Measurements from ENCODE around the gene EHF.
"Not testable (repeated sequence)": the region's sequence is repeated elsewhere in the genome, so short reads cannot be mapped to it uniquely, and the experiment has no call there.

EHF gene

DNA sequence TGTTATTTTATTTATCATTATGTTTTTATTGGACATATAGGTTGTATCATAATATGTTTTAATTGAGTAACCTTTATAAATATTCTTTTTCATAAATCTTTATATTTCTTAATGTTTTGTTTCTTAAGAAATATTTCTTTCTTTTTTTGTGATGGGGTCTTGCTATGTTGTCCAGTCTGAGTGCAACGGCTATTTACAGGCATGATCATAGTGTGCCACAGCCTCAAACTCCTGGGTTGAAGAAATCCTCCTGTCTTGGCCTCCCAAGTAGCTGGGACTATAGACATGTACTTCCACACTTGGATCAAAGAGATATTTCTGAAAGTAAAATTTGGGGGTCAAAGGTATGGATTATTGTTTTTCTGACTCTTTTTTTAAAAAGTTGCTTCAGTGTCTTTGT is 53.1 kb downstream of the EHF start:
- DNase-seq: no peak

DNA sequence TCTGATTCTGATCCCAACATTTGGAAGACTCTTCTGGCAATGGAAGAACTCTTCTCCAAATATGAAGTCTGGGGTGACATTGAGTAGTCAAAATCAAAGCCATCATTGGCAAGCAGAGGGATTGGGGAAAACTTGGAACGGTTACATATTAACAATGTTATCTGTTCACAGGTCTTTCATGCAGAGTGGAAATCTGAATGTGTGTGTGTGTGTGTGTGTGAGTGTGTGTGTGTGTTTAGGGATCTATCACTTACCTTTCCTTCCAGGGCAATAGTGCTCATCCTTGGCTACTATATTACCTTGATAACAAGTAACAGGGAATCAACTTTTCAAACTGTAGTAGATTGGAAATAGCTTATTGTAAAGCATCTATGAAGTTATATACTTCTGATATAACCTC is 55.3 kb downstream of the EHF start:
- no peak for DNase-seq

DNA sequence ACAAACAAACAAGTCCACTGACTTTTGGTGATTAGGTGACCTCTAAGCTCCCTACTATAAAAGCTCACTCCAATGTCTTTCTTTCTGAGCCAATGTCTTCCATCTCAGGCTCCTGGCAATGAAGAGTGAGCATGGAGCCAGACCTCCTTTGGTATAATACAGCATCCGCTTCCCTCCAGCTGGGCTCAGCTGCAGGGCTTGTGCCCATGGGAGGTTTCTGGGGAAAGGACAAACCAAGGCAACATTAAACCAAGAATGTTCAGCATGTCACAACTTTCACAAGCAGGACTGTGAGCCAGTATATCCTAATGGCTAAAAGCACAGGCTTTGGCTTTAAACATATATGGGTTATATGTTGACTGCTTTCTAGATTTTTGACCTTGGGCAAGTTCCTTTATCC is 58.8 kb downstream of the EHF start:
- no peak for DNase-seq

DNA sequence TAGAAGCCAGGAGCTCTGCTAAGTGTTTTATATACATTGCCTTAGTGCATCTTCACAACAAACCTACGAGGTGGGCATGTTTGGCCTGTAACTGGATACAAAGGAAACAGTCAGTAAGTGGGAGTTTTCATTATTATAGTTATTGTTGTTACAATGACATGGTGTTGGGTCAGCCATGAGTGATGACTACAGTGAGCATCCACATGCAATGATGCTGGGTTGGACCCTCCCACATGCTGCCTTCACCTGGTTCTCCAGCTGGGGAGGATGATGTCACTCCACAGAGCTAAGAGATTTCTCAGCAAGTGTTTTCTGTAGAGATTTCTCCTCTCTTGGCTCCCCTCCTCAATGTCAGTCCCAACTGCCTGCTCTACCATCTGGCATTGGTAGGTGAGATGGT is 59.3 kb downstream of the EHF start:
- DNase-seq: no peak

DNA sequence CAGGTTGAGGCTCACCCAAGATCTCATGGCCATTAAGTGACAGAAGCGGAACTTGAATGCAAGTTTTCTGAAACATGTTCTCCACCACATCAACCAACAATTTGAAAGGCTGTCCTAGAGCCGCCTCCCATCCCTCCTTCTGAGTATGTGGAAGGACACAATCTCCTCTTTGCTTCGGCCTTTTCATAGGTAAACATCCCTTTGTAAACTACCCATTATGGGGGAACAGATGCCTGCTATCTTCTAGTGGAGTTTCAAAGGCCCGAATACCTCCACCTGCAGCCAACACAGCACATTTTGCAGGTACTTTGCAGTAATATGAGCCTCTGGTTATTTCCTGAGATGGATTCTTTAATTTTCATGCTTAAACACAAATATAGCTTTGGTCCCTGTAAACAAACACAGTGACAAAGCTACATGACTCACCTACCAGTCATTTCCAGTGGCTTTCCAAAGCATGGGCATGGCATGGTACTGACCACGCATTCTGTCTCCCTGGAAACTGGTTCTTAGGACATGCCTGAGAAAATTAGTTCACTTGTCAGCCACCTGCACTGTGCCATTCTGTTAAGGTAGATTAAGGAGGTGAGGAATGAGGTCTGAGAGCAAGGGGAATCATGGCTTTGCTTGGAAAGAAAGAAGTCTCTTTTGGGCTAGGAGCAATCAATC is 60.2 kb downstream of the EHF start:
- no peak for DNase-seq

DNA sequence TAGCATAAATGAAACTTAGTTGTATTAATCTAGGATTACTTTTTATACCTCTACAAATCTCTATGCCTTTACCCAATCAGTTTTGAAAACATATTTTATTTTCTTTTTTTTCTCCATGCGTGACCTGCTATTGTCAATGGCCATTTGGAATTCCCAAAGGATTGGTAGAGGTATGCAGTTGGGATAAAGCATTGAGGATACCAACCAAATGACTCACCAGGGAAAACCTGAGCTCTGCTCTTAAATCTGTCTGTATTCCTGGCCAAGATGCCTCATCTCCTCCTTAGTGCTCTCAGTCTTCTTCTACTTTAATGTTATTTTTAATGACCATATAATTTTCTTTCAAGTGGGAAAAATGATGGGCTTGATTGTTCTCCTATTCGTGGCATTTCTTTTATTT is 61.9 kb downstream of the EHF start:
- no peak for DNase-seq

DNA sequence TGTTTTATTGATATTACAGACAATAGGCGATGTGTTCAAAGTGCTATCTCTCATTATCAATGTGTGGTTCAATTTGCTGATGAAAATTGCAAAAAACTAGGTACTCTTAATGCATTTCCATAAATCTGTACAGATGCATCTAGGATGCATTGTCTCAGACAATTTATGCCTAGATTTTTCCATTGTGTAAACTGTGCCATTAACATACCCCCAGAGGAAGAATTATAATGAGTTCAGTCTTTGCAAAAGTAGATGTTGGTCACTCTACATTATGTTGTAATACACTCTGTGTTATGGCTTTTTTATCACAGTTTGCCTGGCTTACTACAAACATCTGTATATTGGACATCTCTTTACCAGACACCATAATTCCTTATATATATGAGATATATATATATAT is 62.5 kb downstream of the EHF start:
- no peak for DNase-seq

DNA sequence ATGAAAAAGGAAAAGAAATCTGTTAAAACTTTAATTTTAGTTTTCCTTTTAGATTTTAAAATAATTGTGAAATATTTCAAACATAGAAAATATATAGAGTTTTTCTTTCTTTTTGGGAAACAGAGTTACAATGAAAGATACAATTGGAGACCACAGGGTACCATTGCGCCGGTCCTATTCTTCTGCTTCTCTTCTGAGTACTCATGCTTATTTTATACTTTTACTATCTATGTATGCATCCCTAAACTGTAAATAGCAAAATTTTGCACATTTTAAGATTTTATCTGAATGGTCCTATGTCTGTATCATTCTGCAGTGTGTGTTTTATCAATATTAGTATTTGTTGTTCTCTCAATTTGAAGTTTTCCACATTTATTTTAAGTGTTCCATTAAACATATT is 65.0 kb downstream of the EHF start:
- DNase-seq: no peak

DNA sequence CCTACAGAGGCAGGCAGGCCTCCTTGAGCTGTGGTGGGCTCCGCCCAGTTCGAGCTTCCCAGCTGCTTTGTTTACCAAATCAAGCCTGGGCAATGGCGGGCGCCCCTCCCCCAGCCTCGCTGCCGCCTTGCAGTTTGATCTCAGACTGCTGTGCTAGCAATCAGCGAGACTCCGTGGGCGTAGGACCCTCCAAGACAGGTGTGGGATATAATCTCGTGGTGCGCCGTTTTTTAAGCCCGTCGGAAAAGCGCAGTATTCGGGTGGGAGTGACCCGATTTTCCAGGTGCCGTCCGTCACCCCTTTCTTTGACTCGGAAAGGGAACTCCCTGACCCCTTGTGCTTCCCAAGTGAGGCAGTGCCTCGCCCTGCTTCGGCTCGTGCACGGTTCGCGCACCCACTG is 71.4 kb downstream of the EHF start:
- not testable (repeated sequence) for DNase-seq

DNA sequence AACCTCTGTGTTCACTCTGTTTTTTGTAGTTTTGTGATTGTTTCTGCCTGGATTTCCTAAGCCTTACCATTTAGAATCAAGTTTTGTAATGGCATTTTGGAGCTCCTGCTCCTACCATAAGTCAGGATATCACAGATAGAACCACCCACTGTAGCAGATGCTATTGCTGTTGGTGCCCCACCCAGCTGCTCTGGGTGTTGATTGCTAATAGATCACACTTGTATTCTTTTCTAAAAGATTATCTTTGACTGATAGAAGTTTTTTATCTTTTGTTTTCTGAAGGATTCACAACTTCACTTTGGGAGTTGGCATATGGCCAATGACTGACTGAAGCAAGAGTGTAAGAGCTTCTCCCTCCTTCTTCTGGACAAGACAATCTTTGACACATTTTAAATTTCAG is 76.0 kb downstream of the EHF start:
- DNase-seq: no peak

DNA sequence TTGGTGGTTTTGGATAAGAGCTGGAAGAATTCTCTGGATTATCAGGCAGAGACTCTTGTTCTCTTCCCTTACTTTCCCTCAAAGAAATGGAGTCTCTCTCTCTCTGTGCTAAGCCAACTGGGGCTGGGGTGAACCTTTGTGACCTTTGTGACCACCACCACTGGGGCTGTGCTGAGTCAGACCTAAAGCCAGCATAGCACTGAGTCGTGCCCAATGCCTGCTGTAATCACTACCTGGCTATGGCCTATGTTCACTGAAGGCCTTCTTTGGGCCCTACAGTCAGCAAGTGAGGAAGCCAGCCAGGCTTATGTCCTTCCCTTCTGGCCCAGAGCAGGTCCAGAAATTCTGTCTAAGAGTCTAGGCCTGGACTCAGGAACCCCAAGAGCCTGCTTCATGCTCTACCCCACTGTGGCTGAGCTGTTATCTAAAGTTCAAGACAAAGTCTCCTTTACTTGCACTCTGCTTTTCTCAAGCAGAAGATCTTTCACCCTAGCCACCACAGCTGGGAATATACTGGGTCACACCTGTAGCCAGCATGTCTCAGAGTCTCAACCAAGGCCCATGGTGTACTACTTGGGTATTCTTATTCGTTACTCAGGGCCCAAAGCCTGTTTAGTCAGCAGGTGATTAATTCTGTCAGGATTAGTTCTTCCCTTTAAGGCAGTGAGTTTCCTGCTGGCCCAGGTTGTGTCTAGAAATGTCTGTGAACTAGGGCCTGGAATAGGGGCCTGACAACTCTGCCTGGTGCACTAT is 86.0 kb downstream of the EHF start:
- DNase-seq: no peak

DNA sequence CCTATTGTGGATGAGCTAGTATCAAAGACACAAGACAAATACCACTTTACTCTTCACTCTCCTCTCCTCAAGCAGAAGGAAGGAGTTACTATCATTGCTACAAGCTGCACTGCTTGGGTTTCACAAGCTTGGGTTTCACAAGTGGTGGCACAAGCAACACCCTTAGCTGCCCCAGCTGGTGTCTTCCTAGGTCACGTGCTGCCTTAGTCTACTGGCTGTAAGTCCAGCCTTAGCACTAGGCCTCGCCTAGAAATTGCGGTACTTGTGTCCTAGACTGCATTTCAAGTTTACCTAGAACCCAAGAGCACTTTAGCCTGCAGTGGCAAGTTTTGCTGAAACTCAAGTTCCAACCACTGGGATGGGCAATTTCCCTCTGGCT is 86.6 kb downstream of the EHF start:
- no peak for DNase-seq
